ENCODE results near the gene TGFBR2. TPM values are rescaled to one million over a fixed set of nuclear protein-coding genes. Genes with fewer than 3 reads are reported as not detected.

TGFBR2 gene
- total RNA-seq, 4 donors from 2014 or later = 338 to 406 (median 350) TPM

DNA sequence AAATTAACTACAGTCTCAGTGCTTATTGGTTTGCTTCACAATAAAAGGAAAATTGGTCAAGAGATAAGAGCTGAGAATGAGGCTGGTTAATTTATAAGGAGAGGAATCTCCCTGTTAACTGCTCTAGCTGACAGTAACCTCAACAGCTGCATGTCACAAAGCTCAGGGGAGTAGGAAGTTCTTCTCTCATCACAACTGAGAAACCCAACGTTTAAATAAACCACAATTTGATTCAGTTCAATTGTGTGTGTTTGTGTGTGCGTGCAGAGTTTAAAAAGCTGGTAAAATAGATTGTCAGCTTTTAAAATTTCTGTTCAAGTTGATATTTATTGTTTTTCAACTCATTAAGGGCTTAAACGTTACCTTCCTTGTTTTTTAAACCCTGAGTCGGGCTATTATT is 3.5 kb upstream of the TGFBR2 start:
- TF ChIP-seq, protein P1, sequence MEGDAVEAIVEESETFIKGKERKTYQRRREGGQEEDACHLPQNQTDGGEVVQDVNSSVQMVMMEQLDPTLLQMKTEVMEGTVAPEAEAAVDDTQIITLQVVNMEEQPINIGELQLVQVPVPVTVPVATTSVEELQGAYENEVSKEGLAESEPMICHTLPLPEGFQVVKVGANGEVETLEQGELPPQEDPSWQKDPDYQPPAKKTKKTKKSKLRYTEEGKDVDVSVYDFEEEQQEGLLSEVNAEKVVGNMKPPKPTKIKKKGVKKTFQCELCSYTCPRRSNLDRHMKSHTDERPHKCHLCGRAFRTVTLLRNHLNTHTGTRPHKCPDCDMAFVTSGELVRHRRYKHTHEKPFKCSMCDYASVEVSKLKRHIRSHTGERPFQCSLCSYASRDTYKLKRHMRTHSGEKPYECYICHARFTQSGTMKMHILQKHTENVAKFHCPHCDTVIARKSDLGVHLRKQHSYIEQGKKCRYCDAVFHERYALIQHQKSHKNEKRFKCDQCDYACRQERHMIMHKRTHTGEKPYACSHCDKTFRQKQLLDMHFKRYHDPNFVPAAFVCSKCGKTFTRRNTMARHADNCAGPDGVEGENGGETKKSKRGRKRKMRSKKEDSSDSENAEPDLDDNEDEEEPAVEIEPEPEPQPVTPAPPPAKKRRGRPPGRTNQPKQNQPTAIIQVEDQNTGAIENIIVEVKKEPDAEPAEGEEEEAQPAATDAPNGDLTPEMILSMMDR (IDR thresholded peaks at IDR 0.05) = no peak
- TF ChIP-seq POLR2A (IDR thresholded peaks at IDR 0.05) = no peak
- TF ChIP-seq EP300 (IDR thresholded peaks at IDR 0.05) = no peak
- H3K27me3 ChIP-seq = no peaks in the 10 kb centered on the region
- DNase-seq (ENCODE audit: low spot score in 2 of 2) = no peak
- WGBS, 2 donors = 70 to 76% methylated on average over 4 of the region's 4 CpGs
- no peaks in the 10 kb centered on the region for H3K36me3 ChIP-seq
- H3K4me1 ChIP-seq = peaks cover 0 to 27% (median 14%) of the 10 kb centered on the region in 4 donors
- no peak overlapping the region for H3K4me3 ChIP-seq
- peak overlapping the region in 2 of 4 donors; percentile 50 to 98 for H3K27ac ChIP-seq
- no peaks in the 10 kb centered on the region for H3K9me3 ChIP-seq

DNA sequence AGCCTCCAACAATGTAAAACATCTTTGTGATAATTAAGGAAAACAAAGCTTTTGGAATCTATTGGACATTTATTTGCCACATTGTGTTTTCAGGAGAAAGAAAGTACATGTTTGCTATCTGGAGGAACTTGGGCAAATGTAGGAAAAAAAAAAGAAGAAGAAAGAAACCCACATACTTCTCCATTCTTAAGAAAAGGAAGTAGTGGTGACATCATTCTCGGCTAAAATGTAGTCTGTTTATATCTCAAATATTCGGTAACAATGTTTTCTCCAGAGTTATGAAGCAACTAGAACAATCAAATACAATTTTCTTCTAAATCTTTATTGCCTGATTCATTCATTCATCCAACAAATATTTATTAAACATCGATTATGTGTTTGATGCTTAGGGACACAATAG is 2.3 kb upstream of the TGFBR2 start:
- H3K27ac ChIP-seq = peak overlapping the region in 3 of 4 donors; percentile 98 to 100 (median 100)
- TF ChIP-seq EP300 (IDR thresholded peaks at IDR 0.05) = no peak
- no peak for TF ChIP-seq POLR2A (IDR thresholded peaks at IDR 0.05)
- TF ChIP-seq, protein P1 (IDR thresholded peaks at IDR 0.05) = no peak
- 46 to 54% methylated on average over 3 of the region's 3 CpGs for WGBS, 2 donors

DNA sequence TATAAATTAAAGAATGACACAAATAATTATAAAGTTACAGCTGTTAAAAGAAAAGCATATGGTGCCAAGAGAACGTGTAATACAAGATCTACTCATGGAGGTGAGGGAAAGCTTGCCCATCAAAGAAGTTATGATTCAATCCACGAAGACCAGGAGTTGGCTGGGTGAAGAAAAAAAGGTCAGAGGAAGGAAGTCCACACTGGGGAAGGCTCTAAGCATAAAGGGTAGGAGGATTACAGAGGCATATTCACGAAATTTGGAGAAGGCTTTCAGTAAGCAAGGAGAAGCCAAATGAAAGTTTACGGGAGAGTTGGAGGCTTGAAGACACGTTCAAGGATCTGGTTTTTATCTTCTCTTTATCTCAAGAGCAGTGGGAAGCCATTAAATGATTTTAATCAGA is 1.8 kb upstream of the TGFBR2 start:
- no peak for DNase-seq (ENCODE audit: low spot score in 2 of 2)
- TF ChIP-seq EP300 (IDR thresholded peaks at IDR 0.05) = no peak
- TF ChIP-seq, protein P1 (IDR thresholded peaks at IDR 0.05) = no peak
- Histone ChIP-seq H3K9me3 (no peaks in the 10 kb centered on the region), H3K27me3 (no peaks in the 10 kb centered on the region), H3K4me1 (peaks cover 0 to 23% (median 16%) of the 10 kb centered on the region in 4 donors), H3K36me3 (no peaks in the 10 kb centered on the region), H3K27ac (peak overlapping the region in 3 of 4 donors; percentile 98 to 100 (median 100)), H3K4me3 (no peak overlapping the region)
- 67% methylated on average over 5 of the region's 5 CpGs for WGBS, 2 donors

More for the DNA sequence above, 2.3 kb upstream of the TGFBR2 start:
- no peaks in the 10 kb centered on the region for H3K27me3 ChIP-seq
- no peaks in the 10 kb centered on the region for H3K36me3 ChIP-seq
- peaks cover 0 to 23% (median 14%) of the 10 kb centered on the region in 4 donors for H3K4me1 ChIP-seq
- H3K9me3 ChIP-seq = no peaks in the 10 kb centered on the region
- DNase-seq (ENCODE audit: low spot score in 2 of 2) = no peak
- H3K4me3 ChIP-seq = no peak overlapping the region

DNA sequence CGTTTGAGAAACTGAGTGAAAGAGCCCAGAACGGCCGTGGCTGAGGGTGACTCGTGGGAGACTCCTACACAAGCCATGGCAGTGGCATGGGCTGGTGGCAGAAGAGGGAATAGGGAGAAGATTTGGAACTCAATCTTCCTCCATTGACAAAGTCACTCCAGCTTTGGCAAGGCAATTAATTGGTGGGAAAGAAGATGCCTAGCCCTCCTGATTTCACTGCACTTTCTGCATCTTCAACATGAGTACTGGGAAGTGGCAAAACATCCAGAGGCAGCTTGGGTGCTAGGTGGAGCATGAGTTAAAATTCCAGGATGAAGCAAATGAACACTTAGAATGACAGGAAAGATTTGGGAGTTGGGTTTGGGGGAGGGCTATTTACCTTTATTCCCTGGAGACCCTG is 1.4 kb upstream of the TGFBR2 start:
- Histone ChIP-seq H3K27ac (peak overlapping the region in 3 of 4 donors; percentile 98 to 100 (median 100)), H3K9me3 (no peaks in the 10 kb centered on the region), H3K27me3 (no peaks in the 10 kb centered on the region), H3K4me1 (peaks cover 0 to 24% (median 17%) of the 10 kb centered on the region in 4 donors), H3K4me3 (no peak overlapping the region), H3K36me3 (no peaks in the 10 kb centered on the region)
- TF ChIP-seq POLR2A (IDR thresholded peaks at IDR 0.05) = no peak
- 62 to 79% methylated on average over 4 of the region's 4 CpGs for WGBS, 2 donors
- no peak for DNase-seq (ENCODE audit: low spot score in 2 of 2)

DNA sequence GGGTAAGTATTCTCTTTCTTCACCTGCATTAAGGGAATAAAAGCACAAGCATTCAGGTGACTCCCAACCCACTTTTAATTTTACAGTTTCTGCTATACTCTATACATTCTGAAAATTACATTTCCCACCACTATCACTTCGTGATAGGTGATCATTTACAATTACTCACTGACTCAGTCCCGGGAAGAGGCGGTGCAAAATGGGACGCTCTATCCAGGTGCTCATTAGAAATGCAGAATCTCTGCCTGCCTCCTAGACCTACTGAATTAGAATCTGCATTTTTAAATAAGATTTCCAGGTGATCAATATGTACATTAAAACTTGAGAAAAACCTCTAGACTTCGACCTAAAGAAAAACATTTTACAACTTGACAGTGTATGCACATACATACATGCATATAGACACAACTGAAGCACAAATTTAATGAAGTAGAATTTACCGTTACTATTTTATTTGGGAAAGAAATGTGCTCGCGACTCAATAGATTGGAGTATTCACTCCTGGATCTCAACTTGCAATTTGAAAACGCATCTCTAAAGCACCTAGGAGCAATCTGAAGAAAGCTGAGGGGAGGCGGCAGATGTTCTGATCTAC is 598 bp upstream of the TGFBR2 start:
- WGBS, 2 donors = 31 to 36% methylated on average over 10 of the region's 10 CpGs
- peak overlapping the region; percentile 67 to 98 (median 80) for H3K4me3 ChIP-seq
- TF ChIP-seq POLR2A (IDR thresholded peaks at IDR 0.05) (no peak), EP300 (IDR thresholded peaks at IDR 0.05) (no peak)
- TF ChIP-seq, protein P1 (IDR thresholded peaks at IDR 0.05) = no peak

More for the DNA sequence above, 598 bp upstream of the TGFBR2 start:
- Histone ChIP-seq H3K27ac (peak overlapping the region; percentile 97 to 100 (median 99)), H3K9me3 (no peaks in the 10 kb centered on the region), H3K27me3 (no peaks in the 10 kb centered on the region), H3K36me3 (no peaks in the 10 kb centered on the region), H3K4me1 (peaks cover 0 to 32% (median 17%) of the 10 kb centered on the region in 4 donors)
- no peak for DNase-seq (ENCODE audit: low spot score in 2 of 2)
